Stomach (tissue), 4 donors: ENCODE measurements around the gene NHERF1.

Experiments used
- CTCF ChIP-seq, 7 experiments: fragments of 450-650 bp in 4 of 7; fragments of 200-600 bp in 3 of 7; sonication (generic) in 3 of 7; IDR thresholded peaks; one replicate each; pipeline ENCODE4 v1.5.1; 2016 to 2019; ENCODE audit warnings: antibody characterized with exemption in 7 of 7, control low read depth in 2 of 7, mild to moderate bottlenecking in 1 of 7
- EP300 ChIP-seq: sonication (generic); formaldehyde crosslinking; IDR thresholded peaks from one replicate; pipeline ENCODE4 v1.6.1; 2017; ENCODE audit warnings: antibody characterized with exemption
- POLR2A ChIP-seq, 4 donors: fragments of 450-650 bp; IDR thresholded peaks; one replicate each; pipeline ENCODE4 v1.6.1; 2016; ENCODE audit warnings: antibody characterized with exemption in 4 of 4, control low read depth in 2 of 4, mild to moderate bottlenecking in 1 of 4, moderate library complexity in 1 of 4
- POLR2AphosphoS5 ChIP-seq, 3 donors: sonication (generic); formaldehyde crosslinking; IDR thresholded peaks; one replicate each; pipeline ENCODE4 v1.6.1; 2016; ENCODE audit warnings: antibody characterized with exemption in 3 of 3

- TF ChIP-seq CTCF (IDR thresholded peaks at IDR 0.05): no peak
- TF ChIP-seq POLR2A (IDR thresholded peaks at IDR 0.05): no peak
- no peak for TF ChIP-seq POLR2AphosphoS5 (IDR thresholded peaks at IDR 0.05)
- no peak for TF ChIP-seq EP300
Measured at GRCh38 chr17:74742153-74742515, 6.3 kb upstream of the NHERF1 start.
